ENCODE measurements around the gene SERTAD2.

The SERTAD2 gene

DNA sequence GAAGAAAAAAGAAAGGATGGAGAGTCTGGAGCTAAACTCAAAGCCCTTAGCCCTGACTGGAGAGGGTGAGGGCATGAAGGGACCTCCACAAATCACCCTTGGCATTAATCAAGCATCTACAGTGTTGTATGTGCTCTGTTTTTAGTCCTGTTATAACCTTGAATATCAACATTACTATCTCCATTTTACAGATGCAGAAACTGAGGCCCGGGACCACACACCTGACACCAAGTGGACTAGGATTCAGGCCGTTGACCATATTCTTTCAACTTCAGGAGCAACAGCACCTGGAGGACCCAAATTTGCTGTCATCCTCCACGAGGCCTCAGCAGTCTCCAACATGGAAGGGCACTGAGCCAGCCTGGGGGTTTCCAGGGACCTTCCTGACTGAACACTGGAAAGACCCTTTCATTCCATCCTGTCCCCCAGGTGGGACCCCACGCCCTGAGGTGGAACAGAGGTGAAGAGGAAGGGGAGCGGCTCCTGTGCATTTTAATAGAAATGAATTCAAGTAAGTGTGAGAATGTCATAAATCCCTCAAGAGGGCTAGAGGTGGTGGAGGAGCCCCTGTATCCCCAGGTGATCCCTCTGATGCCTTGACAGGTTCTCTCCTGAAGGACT, 41.0 kb downstream of the SERTAD2 start:
- H3K27ac ChIP-seq = no peak overlapping the region
- TF ChIP-seq ZFX (IDR thresholded peaks at IDR 0.05; ENCODE audit: borderline replicate concordance) = no peak
- TF ChIP-seq, protein P1, sequence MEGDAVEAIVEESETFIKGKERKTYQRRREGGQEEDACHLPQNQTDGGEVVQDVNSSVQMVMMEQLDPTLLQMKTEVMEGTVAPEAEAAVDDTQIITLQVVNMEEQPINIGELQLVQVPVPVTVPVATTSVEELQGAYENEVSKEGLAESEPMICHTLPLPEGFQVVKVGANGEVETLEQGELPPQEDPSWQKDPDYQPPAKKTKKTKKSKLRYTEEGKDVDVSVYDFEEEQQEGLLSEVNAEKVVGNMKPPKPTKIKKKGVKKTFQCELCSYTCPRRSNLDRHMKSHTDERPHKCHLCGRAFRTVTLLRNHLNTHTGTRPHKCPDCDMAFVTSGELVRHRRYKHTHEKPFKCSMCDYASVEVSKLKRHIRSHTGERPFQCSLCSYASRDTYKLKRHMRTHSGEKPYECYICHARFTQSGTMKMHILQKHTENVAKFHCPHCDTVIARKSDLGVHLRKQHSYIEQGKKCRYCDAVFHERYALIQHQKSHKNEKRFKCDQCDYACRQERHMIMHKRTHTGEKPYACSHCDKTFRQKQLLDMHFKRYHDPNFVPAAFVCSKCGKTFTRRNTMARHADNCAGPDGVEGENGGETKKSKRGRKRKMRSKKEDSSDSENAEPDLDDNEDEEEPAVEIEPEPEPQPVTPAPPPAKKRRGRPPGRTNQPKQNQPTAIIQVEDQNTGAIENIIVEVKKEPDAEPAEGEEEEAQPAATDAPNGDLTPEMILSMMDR (IDR thresholded peaks at IDR 0.05) = no peak

DNA sequence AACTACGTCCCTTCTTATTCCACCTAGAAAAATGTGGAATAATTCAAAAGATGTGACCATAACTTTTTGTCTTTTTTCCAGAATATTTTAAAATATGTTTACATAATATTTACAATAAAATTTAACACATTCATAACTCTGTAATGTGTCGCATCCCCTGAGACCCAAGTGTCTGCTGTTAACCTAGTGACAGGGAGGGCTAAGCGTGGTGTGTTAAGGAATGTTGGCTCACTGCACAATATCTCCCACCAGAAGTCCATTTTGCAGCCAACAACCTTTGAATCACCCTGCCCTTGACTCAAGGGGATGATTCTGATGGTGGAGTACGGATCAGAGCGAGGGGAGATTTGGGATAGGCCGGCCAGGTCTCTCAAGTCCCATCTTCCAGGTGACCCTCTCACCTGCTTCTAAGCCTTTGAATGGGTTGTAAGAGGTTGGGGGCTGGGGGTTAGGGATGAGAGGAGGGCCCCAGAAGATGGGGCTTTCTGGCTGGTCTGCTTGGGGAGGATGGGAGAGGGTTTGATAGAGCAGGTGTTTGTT, 43.3 kb downstream of the SERTAD2 start:
- H3K27ac ChIP-seq = no peak overlapping the region
- TF ChIP-seq, protein P1 (IDR thresholded peaks at IDR 0.05) = no peak
- TF ChIP-seq ZFX (IDR thresholded peaks at IDR 0.05; ENCODE audit: borderline replicate concordance) = no peak

DNA sequence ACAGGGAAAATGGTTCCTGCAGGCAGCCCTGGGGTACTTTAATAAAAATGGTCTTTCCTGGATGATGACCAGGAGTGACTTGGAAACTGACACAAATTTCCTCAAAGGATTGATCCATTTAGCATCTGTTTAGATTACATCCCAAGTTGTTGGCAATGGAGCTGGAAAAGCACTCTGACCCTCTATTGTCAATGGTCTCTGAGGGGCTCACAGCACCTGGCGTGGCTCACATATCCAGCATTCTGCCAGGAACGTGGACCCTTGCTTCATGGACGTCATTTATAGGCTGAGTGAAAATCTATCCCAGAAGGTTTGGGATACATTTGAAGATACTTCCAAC, 43.8 kb downstream of the SERTAD2 start:
- no peak overlapping the region for H3K27ac ChIP-seq
- TF ChIP-seq ZFX (IDR thresholded peaks at IDR 0.05; ENCODE audit: borderline replicate concordance) = no peak

DNA sequence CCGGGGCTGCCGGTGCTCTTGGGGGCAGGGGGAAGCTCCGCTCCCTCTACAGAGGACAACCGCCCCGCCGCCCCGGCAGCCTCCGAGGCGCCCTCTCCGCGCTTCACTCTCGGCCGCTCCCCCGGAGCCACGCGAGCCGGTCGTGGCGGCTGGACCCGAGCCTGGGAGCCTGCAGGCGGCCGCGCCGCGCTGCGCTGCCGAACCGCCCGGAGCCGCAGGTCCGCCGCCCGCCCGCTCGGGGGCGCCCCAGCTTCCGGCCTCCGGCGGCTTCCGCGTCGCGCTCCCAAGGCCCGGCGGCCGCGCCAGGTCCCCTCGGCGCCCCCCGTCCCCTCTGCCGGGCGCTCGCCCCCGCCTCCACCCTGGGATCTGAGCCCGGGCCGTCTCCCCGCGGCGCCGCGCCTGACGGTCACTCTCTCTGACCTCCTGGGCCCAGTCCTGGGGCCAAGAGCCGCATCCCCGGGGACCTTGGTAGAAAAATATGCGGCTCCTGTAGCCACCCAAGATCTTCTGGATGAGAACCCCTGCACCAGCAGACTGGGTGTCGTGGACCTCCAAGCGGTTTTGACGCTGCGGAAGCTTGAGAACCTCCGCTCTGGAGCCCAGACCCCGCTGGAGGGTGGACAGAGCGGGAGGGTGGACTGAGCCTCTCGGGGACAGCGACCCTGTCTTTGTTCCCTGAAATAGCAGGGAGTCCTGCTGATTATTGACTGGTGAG, 44.3 kb downstream of the SERTAD2 start:
- TF ChIP-seq, protein P1 (IDR thresholded peaks at IDR 0.05) = no peak
- TF ChIP-seq ZFX (IDR thresholded peaks at IDR 0.05; ENCODE audit: borderline replicate concordance) = no peak
- no peak overlapping the region for H3K27ac ChIP-seq

DNA sequence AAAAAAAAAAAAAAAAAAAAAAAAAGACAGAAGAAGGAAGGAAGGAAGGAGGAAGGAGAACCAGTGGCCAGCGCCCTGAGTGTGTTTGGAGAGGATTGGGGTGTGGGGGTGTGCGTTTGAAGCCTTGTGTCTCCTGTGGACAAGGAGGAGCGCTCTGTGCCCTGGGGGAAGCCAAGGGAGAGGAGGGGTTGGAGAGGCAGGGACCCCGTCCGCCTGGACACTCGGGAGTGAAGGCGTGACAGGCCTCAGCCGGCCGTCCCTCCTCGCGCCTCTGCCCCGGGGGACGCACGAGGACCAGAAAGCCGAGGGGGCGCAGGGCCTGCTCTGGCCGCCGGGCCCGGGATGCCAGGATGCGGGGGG, 44.9 kb downstream of the SERTAD2 start:
- TF ChIP-seq, protein P1 (IDR thresholded peaks at IDR 0.05) = no peak
- TF ChIP-seq ZFX (IDR thresholded peaks at IDR 0.05; ENCODE audit: borderline replicate concordance) = no peak
- no peak overlapping the region for H3K27ac ChIP-seq

DNA sequence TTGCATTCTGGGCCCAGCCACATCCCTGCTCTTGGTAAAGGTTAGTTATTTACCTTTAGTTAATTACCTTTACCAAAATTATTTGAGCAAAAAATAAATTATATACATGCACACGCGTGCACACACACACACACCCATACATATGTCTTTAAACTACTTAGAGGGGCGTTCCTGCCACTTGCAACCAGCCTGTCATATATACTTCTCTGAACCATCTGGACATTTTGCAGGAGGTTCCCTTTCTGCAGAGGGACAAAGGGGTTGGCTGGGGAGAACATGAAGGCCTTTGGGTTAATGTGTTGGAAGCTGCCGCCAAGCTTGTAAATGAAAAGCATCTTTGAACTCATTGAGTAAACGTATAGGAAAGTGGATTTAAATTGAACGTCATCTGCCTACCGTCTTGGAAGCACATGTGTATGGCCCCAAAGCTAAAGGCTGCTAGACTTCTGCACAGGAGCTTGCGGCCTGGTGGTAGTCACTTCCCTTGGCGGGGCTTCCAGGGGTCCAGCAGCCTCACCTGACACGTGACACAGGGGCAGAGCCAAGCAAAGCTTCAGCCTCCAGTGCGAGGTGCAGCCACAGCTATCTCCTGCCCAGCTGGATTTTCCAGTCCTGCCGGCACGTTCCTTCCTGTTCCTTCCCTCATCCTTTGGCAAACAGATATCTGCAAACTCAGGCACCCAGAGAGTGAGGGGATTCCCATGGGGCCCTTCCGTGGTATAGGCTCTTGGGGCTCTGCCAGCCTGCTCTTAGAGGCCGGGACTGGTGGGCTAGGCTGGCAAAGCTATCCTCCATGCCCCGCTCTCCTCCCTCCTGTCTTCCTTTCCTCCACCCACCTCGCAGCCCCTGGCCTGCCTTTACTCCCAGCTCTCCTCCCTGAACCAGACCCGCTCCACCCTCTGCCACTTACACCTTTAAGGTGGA, 46.1 kb downstream of the SERTAD2 start:
- TF ChIP-seq, protein P1 (IDR thresholded peaks at IDR 0.05) = no peak
- no peak for TF ChIP-seq ZFX (IDR thresholded peaks at IDR 0.05; ENCODE audit: borderline replicate concordance)
- H3K27ac ChIP-seq = no peak overlapping the region

DNA sequence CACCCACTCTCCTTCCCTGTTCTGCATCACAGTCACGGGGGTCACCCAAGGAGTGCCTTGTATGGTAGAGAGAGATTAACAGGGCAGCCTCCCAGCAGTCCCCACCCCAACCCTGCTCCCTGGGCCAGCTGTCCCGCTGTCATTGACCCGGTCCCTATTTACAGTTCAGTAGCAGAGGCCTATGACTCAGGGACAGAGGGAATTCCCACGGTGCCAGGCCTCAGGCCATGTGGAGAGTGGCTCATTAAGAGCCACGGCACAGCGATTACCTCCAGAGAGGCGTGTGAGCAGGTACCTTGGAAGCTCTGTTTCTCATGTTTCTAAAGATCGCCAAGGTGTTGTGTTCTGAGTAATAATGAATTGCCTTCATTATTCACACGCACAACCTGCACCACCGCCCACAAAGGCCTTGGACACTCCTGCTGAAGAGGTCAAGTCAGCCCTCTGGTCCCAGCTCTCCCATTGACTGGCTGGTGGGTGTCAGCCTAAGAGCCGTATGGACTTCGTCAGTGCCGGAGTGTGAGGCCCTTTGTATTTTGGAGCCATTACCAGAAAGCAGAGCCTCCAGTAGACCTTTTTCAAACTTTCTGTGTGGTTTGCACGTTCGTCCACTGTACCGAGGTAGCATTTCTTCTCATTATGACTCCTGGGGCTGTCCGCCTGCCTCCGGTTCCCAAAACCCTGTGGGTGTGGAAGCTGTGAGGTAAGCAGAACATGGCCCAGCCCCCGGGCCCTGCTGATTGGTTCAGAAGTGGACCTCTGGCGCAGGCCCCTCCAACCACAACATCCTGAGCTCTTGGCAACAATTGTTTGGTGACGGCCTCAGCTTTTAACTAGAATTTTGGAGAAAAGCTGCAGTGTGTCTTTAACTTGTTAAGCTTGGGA, 47.0 kb downstream of the SERTAD2 start:
- no peak overlapping the region for H3K27ac ChIP-seq
- no peak for TF ChIP-seq ZFX (IDR thresholded peaks at IDR 0.05; ENCODE audit: borderline replicate concordance)
- TF ChIP-seq, protein P1 (IDR thresholded peaks at IDR 0.05) = no peak

Measured in 22Rv1 (cell line).